Stomach (tissue), 9 donors: ENCODE data around the gene MYO9B. TPM values are rescaled to one million over a fixed set of nuclear protein-coding genes. Genes with fewer than 3 reads are reported as not detected.

Experiments
- DNase-seq, 2 donors: peaks; one replicate each; pipeline versions ENCODE4 v3.0.0 to v3.0.0-alpha.2; 2013 to 2019
- H3K27ac ChIP-seq, 5 donors: fragments of 200-600 bp in 4 of 5; sonication (generic) in 4 of 5; one replicate each; pipeline ENCODE4 v1.5.1; 2013 to 2019; ENCODE audit warnings: mild to moderate bottlenecking in 1 of 5, moderate library complexity in 1 of 5
- H3K27me3 ChIP-seq, 3 donors: fragments of 200-600 bp; sonication (generic); one replicate each; pipeline ENCODE4 v1.5.1; 2017 to 2019; ENCODE audit warnings: mixed run types in 1 of 3
- H3K36me3 ChIP-seq, 4 donors: fragments of 200-600 bp; sonication (generic); 1 replicate in 3 of 4; 2 replicates in 1 of 4; pipeline ENCODE4 v1.5.1; 2016 to 2019
- H3K4me1 ChIP-seq, 4 donors: fragments of 200-600 bp; sonication (generic); one replicate each; pipeline ENCODE4 v1.5.1; 2016 to 2019
- H3K4me3 ChIP-seq, 4 donors: fragments of 200-600 bp; sonication (generic) in 3 of 4; one replicate each; pipeline ENCODE4 v1.5.1; 2016 to 2019; ENCODE audit warnings: mild to moderate bottlenecking in 1 of 4
- H3K9me3 ChIP-seq, 4 donors: fragments of 200-600 bp; sonication (generic); one replicate each; pipeline ENCODE4 v1.5.1; 2016 to 2019
- EP300 ChIP-seq: sonication (generic); formaldehyde crosslinking; IDR thresholded peaks from one replicate; pipeline ENCODE4 v1.6.1; 2017; ENCODE audit warnings: antibody characterized with exemption
- POLR2A ChIP-seq, 4 donors: fragments of 450-650 bp; IDR thresholded peaks; one replicate each; pipeline ENCODE4 v1.6.1; 2016; ENCODE audit warnings: antibody characterized with exemption in 4 of 4, control low read depth in 2 of 4, mild to moderate bottlenecking in 1 of 4, moderate library complexity in 1 of 4
- POLR2AphosphoS5 ChIP-seq, 3 donors: sonication (generic); formaldehyde crosslinking; IDR thresholded peaks; one replicate each; pipeline ENCODE4 v1.6.1; 2016; ENCODE audit warnings: antibody characterized with exemption in 3 of 3
- WGBS, 5 donors: extraction: QIAGEN DNeasy Blood & Tissue Kit in 3 of 5; methylation state at CpG; one replicate each; pipeline versions ENCODE4 v1.1.5 to v1.1.7; 2013 to 2018; 5-methylcytosine and 5-hydroxymethylcytosine counted together
- intact Hi-C: fragments of 100-400 bp; cut with DNase I; formaldehyde crosslinking; loops from one replicate; pipeline ENCODE4 v1.15.1; 2023; ENCODE audit warnings: low total_unique reads
- polyA plus RNA-seq, 3 donors: library from polyadenylated mRNA; stranded (reverse); fragments of 200-250 nt; gene quantifications; one replicate each; pipeline ENCODE4 v1.2.3, GENCODE V29; 2013
- total RNA-seq, 5 donors: library from RNA; depleted of rRNA; stranded (reverse); fragments of >200 nt; gene quantifications; one replicate each; pipeline versions ENCODE4 v1.1.0 to v1.2.3, GENCODE V29; 2014 to 2016
- TF ChIP-seq, protein P1 (sequence below), 7 experiments: fragments of 450-650 bp in 4 of 7; fragments of 200-600 bp in 3 of 7; sonication (generic) in 3 of 7; IDR thresholded peaks; one replicate each; pipeline ENCODE4 v1.5.1; 2016 to 2019; ENCODE audit warnings: antibody characterized with exemption in 7 of 7, control low read depth in 2 of 7, mild to moderate bottlenecking in 1 of 7
- donor health status: healthy with polysubstance abuse.
- donor health status: Bipolar disorder and iron deficiency.
- donor health status: healthy.

MYO9B gene
- total and polyA plus RNA-seq, 8 donors: 30.2 to 265 (median 62.5) TPM

DNA sequence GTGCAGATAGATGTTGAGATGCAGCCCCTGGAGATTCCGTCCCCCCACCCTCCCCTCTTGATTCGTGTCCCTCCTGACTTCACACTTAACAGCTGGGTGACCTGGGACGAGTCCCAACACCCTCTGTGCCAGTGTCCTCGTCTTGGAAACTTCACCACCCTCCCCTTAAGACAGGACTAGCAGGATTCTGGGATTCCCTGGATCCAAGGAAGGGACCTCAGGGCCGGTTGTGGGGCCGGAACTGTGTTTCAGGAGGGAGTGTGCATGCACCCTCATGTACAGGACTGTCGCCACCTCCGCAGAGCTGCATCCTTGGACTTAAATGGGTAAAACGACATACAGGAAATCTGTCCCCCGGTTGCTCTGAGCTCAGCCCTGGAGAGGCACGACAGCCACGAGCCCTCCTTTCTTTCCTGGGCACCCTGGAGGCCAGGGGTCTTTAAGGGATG, 990 bp downstream of the MYO9B start:
- H3K4me1 ChIP-seq: peaks cover 46 to 73% (median 62%) of the 10 kb centered on the region in 4 donors
- intact Hi-C loops: loop anchor here (10.0 kb wide), 1 partner anchor 48 kb away; no protein-coding TSS in a partner anchor
- 3 to 7% (median 5%) methylated on average over 8 to 12 of the region's 12 CpGs for WGBS, 5 donors
- H3K27ac ChIP-seq: peak overlapping the region; percentile 91 to 95 (median 92)
- TF ChIP-seq POLR2A (IDR thresholded peaks at IDR 0.05) (no peak), POLR2AphosphoS5 (IDR thresholded peaks at IDR 0.05) (no peak), EP300 (no peak)
- TF ChIP-seq, protein P1, sequence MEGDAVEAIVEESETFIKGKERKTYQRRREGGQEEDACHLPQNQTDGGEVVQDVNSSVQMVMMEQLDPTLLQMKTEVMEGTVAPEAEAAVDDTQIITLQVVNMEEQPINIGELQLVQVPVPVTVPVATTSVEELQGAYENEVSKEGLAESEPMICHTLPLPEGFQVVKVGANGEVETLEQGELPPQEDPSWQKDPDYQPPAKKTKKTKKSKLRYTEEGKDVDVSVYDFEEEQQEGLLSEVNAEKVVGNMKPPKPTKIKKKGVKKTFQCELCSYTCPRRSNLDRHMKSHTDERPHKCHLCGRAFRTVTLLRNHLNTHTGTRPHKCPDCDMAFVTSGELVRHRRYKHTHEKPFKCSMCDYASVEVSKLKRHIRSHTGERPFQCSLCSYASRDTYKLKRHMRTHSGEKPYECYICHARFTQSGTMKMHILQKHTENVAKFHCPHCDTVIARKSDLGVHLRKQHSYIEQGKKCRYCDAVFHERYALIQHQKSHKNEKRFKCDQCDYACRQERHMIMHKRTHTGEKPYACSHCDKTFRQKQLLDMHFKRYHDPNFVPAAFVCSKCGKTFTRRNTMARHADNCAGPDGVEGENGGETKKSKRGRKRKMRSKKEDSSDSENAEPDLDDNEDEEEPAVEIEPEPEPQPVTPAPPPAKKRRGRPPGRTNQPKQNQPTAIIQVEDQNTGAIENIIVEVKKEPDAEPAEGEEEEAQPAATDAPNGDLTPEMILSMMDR (IDR thresholded peaks at IDR 0.05): no peak
- no peaks in the 10 kb centered on the region for H3K27me3 ChIP-seq
- H3K36me3 ChIP-seq: peaks cover under 1 to 16% (median 7%) of the 10 kb centered on the region in 4 donors
- H3K9me3 ChIP-seq: no peaks in the 10 kb centered on the region
- DNase-seq: no peak
- peak overlapping the region; percentile 78 to 93 (median 86) for H3K4me3 ChIP-seq

DNA sequence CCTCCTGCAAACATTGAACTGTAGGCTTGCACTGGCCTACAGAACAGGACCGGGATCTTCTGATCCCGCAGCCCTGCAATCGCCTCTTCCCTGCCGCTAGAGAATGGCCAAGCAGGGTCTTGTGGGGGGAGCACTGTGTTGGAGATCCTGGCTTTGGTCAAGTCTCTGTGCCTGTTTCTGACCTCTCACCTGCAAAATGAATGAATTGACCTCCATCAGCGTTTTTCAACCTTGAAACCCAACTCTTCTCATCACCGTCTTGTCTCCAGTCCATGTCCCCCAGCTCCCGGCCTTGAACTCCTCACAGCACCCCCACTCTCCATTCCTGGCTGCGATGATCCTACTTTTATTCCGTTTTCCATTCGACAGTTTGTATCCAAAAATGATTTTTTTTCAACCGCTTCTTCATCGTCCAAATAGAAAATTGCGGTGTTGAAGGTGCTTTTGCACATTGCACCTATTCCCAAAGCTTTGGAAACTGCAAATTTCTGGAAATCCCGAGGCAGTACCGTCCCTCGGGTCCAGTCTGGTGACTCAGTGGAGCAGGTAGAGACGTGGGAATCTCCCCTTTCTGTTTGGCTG, 2.0 kb downstream of the MYO9B start:
- H3K4me1 ChIP-seq: peaks cover 54 to 83% (median 70%) of the 10 kb centered on the region in 4 donors
- peaks cover 0 to 8% (median 1%) of the 10 kb centered on the region in 4 donors for H3K36me3 ChIP-seq
- peak overlapping the region in 3 of 4 donors; percentile 78 to 93 (median 89) for H3K4me3 ChIP-seq
- H3K9me3 ChIP-seq: no peaks in the 10 kb centered on the region
- DNase-seq: no peak
- intact Hi-C loops: loop anchor here (10.0 kb wide), 1 partner anchor 47 kb away; no protein-coding TSS in a partner anchor
- peak overlapping the region in 4 of 5 donors; percentile 91 to 95 (median 93) for H3K27ac ChIP-seq
- 85 to 92% (median 87%) methylated on average over 17 of the region's 17 CpGs for WGBS, 5 donors
- no peaks in the 10 kb centered on the region for H3K27me3 ChIP-seq
- TF ChIP-seq, protein P1 (IDR thresholded peaks at IDR 0.05): no peak
- TF ChIP-seq POLR2AphosphoS5 (IDR thresholded peaks at IDR 0.05) (no peak), POLR2A (IDR thresholded peaks at IDR 0.05) (no peak), EP300 (no peak)

DNA sequence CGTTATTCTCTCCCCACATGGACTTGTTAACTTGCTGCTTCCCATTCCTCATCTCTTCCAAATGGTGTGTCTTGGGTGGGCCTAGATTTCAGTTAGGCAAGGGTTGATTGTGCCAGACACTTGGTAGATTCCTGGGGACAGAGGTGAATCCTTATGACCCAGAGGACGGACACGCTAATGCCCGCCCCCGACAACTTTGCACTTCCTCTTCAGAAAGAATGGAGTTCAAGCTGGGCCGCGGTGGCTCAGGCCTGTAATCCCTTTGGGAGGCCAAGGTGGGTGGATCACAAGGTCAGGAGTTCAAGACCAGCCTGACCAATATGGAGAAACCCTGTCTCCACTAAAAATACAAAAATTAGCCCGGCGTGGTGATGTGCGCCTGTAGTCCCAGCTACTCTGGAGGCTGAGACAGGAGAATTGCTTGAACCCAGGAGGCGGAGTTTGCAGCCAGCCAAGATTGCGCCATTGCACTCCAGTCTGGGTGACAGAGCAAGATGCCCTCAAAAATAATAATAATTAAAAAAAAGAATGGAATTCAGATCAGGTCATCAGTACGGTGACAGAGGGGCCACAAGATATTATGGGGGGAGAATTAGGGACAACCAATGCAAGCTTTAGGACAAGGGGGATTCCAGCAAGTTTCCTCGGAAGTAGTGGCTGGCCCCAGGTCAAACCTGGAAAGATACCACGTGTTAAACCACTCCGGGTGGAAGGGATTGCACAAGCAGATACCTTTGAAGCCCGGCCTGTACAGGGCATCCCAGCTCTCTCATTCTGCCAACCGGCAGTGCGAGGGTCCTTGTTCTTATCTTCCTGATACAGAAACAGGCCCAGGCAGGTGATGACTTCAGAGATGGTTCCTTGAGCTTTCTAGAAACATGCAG, 2.7 kb downstream of the MYO9B start:
- no peak for TF ChIP-seq POLR2AphosphoS5 (IDR thresholded peaks at IDR 0.05)
- no peak for TF ChIP-seq POLR2A (IDR thresholded peaks at IDR 0.05)
- TF ChIP-seq EP300: no peak
- TF ChIP-seq, protein P1 (IDR thresholded peaks at IDR 0.05): no peak
- Histone ChIP-seq H3K27ac (peak overlapping the region in 4 of 5 donors; percentile 89 to 95 (median 94)), H3K4me3 (peak overlapping the region in 1 of 4 donors; percentile 78), H3K4me1 (peaks cover 55 to 86% (median 73%) of the 10 kb centered on the region in 4 donors), H3K27me3 (no peaks in the 10 kb centered on the region), H3K9me3 (no peaks in the 10 kb centered on the region), H3K36me3 (peaks cover 0 to under 1% (median 0%) of the 10 kb centered on the region in 4 donors)
- no peak for DNase-seq
- intact Hi-C loops: loop anchor here (10.0 kb wide), 1 partner anchor 47 kb away; no protein-coding TSS in a partner anchor
- WGBS, 5 donors: 82 to 89% (median 86%) methylated on average over 19 of the region's 19 CpGs
